ENCODE measurements around the gene HDAC4. TPM values are rescaled to one million over a fixed set of nuclear protein-coding genes. Genes with fewer than 3 reads are reported as not detected.

The HDAC4 gene
- total and polyA plus RNA-seq, 7 donors, result 7.9 to 329 (median 129) TPM

DNA sequence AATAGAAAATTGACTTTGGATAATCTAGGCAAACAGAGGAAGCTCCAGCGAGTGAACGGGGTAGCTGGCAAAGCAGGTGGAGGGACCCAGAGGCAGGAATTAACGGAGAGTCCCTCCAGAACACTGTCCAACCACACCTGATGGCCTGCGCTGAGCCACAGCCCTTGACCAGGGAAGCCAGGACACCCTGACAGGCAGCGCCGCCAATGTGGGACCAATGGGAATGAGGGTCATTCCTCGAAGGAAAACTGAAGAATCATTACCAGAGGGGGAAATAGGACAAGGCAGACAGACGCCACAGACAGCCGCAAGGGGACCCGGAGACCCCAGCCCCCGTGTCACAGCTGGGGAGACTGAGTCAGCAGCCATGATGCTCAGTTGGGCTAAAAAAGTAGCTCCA is 40.8 kb downstream of the HDAC4 start:
- ATAC-seq, result no peak
- WGBS, 3 donors, result 92 to 97% (median 96%) methylated on average over 11 of the region's 11 CpGs
- Histone ChIP-seq H3K4me3 (no peak overlapping the region), H3K36me3 (ENCODE audit: insufficient read depth in 1 of 2, low read depth in 1 of 2) (no peaks in the 10 kb centered on the region), H3K27ac (no peak overlapping the region), H3K4me1 (peaks cover 28% of the 10 kb centered on the region), H3K9me3 (no peaks in the 10 kb centered on the region), H3K27me3 (ENCODE audit: insufficient read depth in 3 of 3, low read length in 2 of 3) (no peaks in the 10 kb centered on the region)
- peak in 1 of 2 donors; percentile 42 for DNase-seq
- TF ChIP-seq, protein P1, sequence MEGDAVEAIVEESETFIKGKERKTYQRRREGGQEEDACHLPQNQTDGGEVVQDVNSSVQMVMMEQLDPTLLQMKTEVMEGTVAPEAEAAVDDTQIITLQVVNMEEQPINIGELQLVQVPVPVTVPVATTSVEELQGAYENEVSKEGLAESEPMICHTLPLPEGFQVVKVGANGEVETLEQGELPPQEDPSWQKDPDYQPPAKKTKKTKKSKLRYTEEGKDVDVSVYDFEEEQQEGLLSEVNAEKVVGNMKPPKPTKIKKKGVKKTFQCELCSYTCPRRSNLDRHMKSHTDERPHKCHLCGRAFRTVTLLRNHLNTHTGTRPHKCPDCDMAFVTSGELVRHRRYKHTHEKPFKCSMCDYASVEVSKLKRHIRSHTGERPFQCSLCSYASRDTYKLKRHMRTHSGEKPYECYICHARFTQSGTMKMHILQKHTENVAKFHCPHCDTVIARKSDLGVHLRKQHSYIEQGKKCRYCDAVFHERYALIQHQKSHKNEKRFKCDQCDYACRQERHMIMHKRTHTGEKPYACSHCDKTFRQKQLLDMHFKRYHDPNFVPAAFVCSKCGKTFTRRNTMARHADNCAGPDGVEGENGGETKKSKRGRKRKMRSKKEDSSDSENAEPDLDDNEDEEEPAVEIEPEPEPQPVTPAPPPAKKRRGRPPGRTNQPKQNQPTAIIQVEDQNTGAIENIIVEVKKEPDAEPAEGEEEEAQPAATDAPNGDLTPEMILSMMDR (IDR thresholded peaks at IDR 0.05), result no peak
- intact Hi-C loops (cut with DNase I), result no loop called here

DNA sequence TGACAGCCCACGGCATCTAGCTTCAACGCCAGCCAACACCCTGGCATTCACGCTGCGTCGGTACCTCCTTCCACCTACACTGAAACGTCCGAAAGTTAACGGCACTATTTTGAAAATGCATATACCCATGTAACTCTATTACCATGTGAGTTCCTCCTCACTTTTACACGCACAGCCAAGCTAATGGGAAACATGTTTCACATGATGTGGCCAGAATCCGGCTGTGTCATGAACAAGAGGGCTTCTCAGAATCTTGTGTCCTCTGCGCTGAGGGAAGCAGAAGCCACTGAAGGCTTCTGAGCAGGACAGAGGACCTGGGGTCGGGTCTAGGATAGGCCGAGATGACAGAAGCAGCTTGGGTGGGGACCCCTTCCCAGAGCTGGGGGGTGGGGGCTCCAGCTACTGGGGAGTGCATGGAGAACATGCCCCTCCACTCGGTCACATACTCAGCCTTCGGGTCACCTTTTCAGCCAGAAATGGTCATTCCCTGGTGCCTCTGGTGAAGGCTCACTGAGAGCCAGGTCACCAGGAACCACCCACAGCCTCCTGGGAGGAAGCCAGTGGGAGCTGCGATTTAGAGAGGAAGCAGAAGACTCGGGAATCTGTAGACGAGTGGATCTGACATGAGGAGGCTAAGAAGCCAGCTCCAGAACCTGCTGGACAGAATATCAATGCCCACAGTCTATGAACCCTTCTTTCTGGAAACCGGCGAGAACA is 41.5 kb downstream of the HDAC4 start:
- Histone ChIP-seq H3K36me3 (ENCODE audit: insufficient read depth in 1 of 2, low read depth in 1 of 2) (no peaks in the 10 kb centered on the region), H3K4me3 (no peak overlapping the region), H3K27me3 (ENCODE audit: insufficient read depth in 3 of 3, low read length in 2 of 3) (no peaks in the 10 kb centered on the region), H3K27ac (no peak overlapping the region), H3K9me3 (no peaks in the 10 kb centered on the region), H3K4me1 (peaks cover 28% of the 10 kb centered on the region)
- WGBS, 3 donors, result 84 to 87% (median 86%) methylated on average over 20 of the region's 20 CpGs
- no peak for DNase-seq
- TF ChIP-seq, protein P1 (IDR thresholded peaks at IDR 0.05), result no peak
- intact Hi-C loops (cut with DNase I), result no loop called here
- ATAC-seq, result peak in 1 of 4 donors; percentile 22

DNA sequence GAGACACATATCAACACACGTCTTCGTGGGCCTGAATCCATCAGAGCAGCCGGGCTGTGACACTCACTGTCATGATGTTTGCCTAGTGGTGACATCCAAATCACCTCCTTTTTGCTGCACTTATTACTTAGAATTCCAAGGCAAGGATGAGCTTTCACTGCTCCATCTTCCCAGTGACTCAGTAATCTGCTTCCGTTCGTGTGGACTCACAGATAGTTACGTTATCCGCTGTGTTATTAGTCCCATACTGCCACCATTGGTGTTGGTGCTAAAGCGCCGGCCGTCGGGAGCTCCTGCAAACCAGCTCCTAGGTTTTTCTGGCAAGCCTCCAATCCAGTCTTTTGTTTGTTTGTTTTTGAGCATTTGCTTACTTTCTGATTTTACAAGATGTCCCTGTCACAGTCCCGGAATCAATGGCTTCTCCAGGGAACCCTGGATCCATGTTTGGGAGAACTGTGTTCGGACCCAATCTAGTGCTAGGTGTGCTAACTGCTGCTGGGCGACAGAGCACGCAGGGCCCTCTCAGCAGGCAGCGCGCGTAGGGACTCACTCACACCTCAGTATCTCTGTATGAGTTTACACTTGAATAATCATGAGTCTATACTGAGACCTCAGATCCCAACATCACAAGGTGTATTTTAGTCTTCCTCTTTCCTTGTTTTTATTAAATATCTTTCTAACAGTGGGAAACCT is 42.6 kb downstream of the HDAC4 start:
- intact Hi-C loops (cut with DNase I), result no loop called here
- H3K27me3 ChIP-seq (ENCODE audit: insufficient read depth in 3 of 3, low read length in 2 of 3), result no peaks in the 10 kb centered on the region
- no peaks in the 10 kb centered on the region for H3K36me3 ChIP-seq (ENCODE audit: insufficient read depth in 1 of 2, low read depth in 1 of 2)
- H3K4me3 ChIP-seq, result no peak overlapping the region
- 87 to 91% (median 89%) methylated on average over 18 of the region's 18 CpGs for WGBS, 3 donors
- TF ChIP-seq, protein P1 (IDR thresholded peaks at IDR 0.05), result no peak
- no peaks in the 10 kb centered on the region for H3K9me3 ChIP-seq
- ATAC-seq (peak; percentile 21 to 42 (median 28)), DNase-seq (peak in 1 of 2 donors; percentile 47)
- H3K4me1 ChIP-seq, result peaks cover 26% of the 10 kb centered on the region
- H3K27ac ChIP-seq, result no peak overlapping the region

DNA sequence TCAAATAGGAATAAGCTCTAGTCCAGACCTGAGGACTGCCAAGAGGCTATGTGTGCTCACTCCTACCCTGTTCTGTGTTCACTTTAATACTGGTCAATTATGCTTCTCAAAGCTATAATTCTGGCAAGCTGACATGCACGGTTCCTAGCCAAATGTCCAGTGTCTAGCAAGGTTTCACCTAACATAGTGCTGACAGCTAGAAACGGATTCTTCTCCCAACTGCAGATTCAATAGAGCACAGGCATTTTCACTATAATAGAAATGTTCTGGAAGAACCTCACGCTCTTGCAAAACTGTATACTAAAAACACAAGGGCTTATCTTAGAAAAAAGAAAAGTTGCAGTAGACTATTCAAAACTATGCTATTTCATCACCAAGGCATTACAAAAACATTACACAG is 45.1 kb downstream of the HDAC4 start:
- intact Hi-C loops (cut with DNase I), result no loop called here
- Histone ChIP-seq H3K4me3 (no peak overlapping the region), H3K9me3 (no peaks in the 10 kb centered on the region), H3K36me3 (ENCODE audit: insufficient read depth in 1 of 2, low read depth in 1 of 2) (peaks cover 0 to 17% of the 10 kb centered on the region in 2 donors), H3K27ac (peak overlapping the region; percentile 37), H3K4me1 (peaks cover 19% of the 10 kb centered on the region), H3K27me3 (ENCODE audit: insufficient read depth in 3 of 3, low read length in 2 of 3) (no peaks in the 10 kb centered on the region)
- DNase-seq (no peak), ATAC-seq (peak; percentile 25 to 51 (median 48))
- TF ChIP-seq, protein P1 (IDR thresholded peaks at IDR 0.05), result no peak
- 29 to 36% (median 30%) methylated on average over 3 of the region's 3 CpGs for WGBS, 3 donors

Measured in psoas muscle (tissue), 8 donors.